Endothelial cell of umbilical vein (primary cell): ENCODE data around the gene GARS1. TPM values are rescaled to one million over a fixed set of nuclear protein-coding genes. Genes with fewer than 3 reads are reported as not detected.
A peak's percentile ranks its signal among the peaks of the same experiment; 100 is the strongest.

ENCODE experiments used
- BruUV-seq: library from RNA; stranded (reverse); fragments of 400-500 nt; replicated peaks from 2 replicates; lab custom pipeline; 2021; lab: Mats Ljungman, UMichigan
- CTCF ChIA-PET: fragments of 300-600, 350-600 bp; sonication (Branson Sonifier 250); formaldehyde crosslinking; loops from one replicate; lab custom pipeline; 2021; ENCODE audit warnings: antibody characterized with exemption, inconsistent platforms; lab: Charles Lee
- POLR2A ChIA-PET: fragments of 300-600, 350-600 bp; sonication (Branson Sonifier 250); formaldehyde crosslinking; loops from one replicate; lab custom pipeline; 2021; ENCODE audit warnings: antibody characterized with exemption, inconsistent platforms; lab: Charles Lee
- DNase-seq: peaks from one replicate; pipeline ENCODE4 v3.0.0-alpha.2; 2011; ENCODE audit warnings: low read depth, low spot score
- FAIRE-seq: peaks from 2 replicates; lab custom pipeline; 2011; peaks lifted over from hg19 to GRCh38; lab: Jason Lieb, UNC
- H2AFZ ChIP-seq: 2 replicates; pipeline ENCODE4 v1.6.0; 2012; ENCODE audit warnings: low read depth, low read length, control low read depth, inconsistent platforms
- H3K27ac ChIP-seq: 2 replicates; pipeline ENCODE4 v1.5.1; 2011; ENCODE audit warnings: low read depth, mild to moderate bottlenecking, control low read depth, low read length, moderate library complexity; ENCODE audit not compliant: insufficient read depth
- H3K27me3 ChIP-seq, 2 experiments: 2 replicates each; pipeline versions ENCODE4 v1.6.0 to v1.6.1; 2011; ENCODE audit warnings: low read length in 2 of 2, mixed read lengths in 1 of 2; ENCODE audit not compliant: control insufficient read depth in 2 of 2, insufficient read depth in 2 of 2
- H3K36me3 ChIP-seq, 2 experiments: 2 replicates in 1 of 2; 3 replicates in 1 of 2; pipeline ENCODE4 v1.5.1; 2011; ENCODE audit warnings: low read length in 2 of 2, mild to moderate bottlenecking in 1 of 2, moderate library complexity in 1 of 2; ENCODE audit not compliant: control insufficient read depth in 2 of 2, insufficient read depth in 2 of 2; ENCODE audit errors: extremely low read depth in 1 of 2
- H3K4me1 ChIP-seq: 3 replicates; pipeline ENCODE4 v1.5.1; 2011; ENCODE audit warnings: mild to moderate bottlenecking, low read length; ENCODE audit not compliant: control insufficient read depth, insufficient read depth; ENCODE audit errors: extremely low read depth
- H3K4me2 ChIP-seq: 2 replicates; pipeline ENCODE4 v1.6.1; 2011; ENCODE audit warnings: low read length, control low read depth, mixed read lengths; ENCODE audit not compliant: insufficient read depth
- H3K4me3 ChIP-seq, 3 experiments: fragments of 200-600 bp in 1 of 3; sonication (generic), shearing (Covaris generic) in 1 of 3; replicated peaks in 1 of 3; 2 replicates each; pipeline ENCODE4 v1.5.1; 2011 to 2016; ENCODE audit warnings: control low read depth in 3 of 3, low read length in 3 of 3, mild to moderate bottlenecking in 2 of 3, inconsistent platforms in 1 of 3, low read depth in 1 of 3, moderate library complexity in 1 of 3; ENCODE audit not compliant: insufficient read depth in 1 of 3
- H3K79me2 ChIP-seq: 2 replicates; pipeline ENCODE4 v1.6.0; 2012; ENCODE audit warnings: low read length, inconsistent platforms; ENCODE audit not compliant: control insufficient read depth, insufficient read depth
- H3K9ac ChIP-seq: replicated peaks from 2 replicates; pipeline ENCODE3; 2011; ENCODE audit warnings: low read length, control low read depth; ENCODE audit not compliant: insufficient read depth; ENCODE audit errors: extremely low read depth
- H3K9me1 ChIP-seq: replicated peaks from 3 replicates; pipeline ENCODE4 v1.6.0; 2011; ENCODE audit warnings: mild to moderate bottlenecking, low read length; ENCODE audit not compliant: control insufficient read depth, insufficient read depth; ENCODE audit errors: extremely low read depth
- H3K9me3 ChIP-seq: replicated peaks from 2 replicates; pipeline ENCODE4 v1.5.1; 2012; ENCODE audit warnings: low read length, inconsistent platforms; ENCODE audit not compliant: control insufficient read depth, insufficient read depth
- H4K20me1 ChIP-seq: replicated peaks from 2 replicates; pipeline ENCODE3; 2011; ENCODE audit warnings: mild to moderate bottlenecking, low read length; ENCODE audit not compliant: control insufficient read depth, insufficient read depth; ENCODE audit errors: extremely low read depth
- EZH2 ChIP-seq: IDR thresholded peaks from 2 replicates; pipeline ENCODE4 v1.6.1; 2012; ENCODE audit warnings: borderline replicate concordance, low read depth, mild to moderate bottlenecking, moderate library complexity, low read length, inconsistent platforms; ENCODE audit not compliant: severe bottlenecking
- FOS ChIP-seq: IDR thresholded peaks from 2 replicates; pipeline ENCODE4 v1.6.1; 2011; ENCODE audit warnings: mild to moderate bottlenecking, low read length, moderate library complexity, borderline replicate concordance; ENCODE audit not compliant: insufficient read depth
- GATA2 ChIP-seq: IDR thresholded peaks from 2 replicates; pipeline ENCODE4 v1.7.0; 2011; ENCODE audit warnings: low read depth, mild to moderate bottlenecking, moderate library complexity, mixed read lengths, low read length; ENCODE audit not compliant: insufficient read length, insufficient read depth
- JUN ChIP-seq: IDR thresholded peaks from 2 replicates; pipeline ENCODE4 v1.6.1; 2011; ENCODE audit warnings: borderline replicate concordance, low read depth; ENCODE audit not compliant: insufficient read length, insufficient read depth
- MAX ChIP-seq: IDR thresholded peaks from 2 replicates; pipeline ENCODE4 v1.6.1; 2011; ENCODE audit not compliant: insufficient read depth, insufficient read length
- MYC ChIP-seq: IDR thresholded peaks from one replicate; pipeline ENCODE4 v1.6.1; 2011; ENCODE audit warnings: mild to moderate bottlenecking, low read depth, low read length
- dilution Hi-C: fragments of 300-500 bp; cut with MboI; formaldehyde crosslinking; loops from one replicate; pipeline ENCODE4 v1.15.0; 2019; ENCODE audit warnings: low sequenced_read_pairs; ENCODE audit not compliant: extremely low pct_ligation_motif_present
- intact Hi-C: fragments of 100-400 bp; cut with micrococcal nuclease; formaldehyde crosslinking; loops from one replicate; pipeline ENCODE4 v1.10.0; 2022
- polyA plus RNA-seq, 4 experiments: library from polyadenylated mRNA; depleted of rRNA in 3 of 4; stranded (reverse) in 3 of 4; unstranded in 1 of 4; fragments of >200 nt; gene quantifications; 2 replicates each; pipeline versions ENCODE4 v1.2.1 to v1.2.3, GENCODE V29; 2011 to 2012; ENCODE audit warnings: missing spikeins in 1 of 4
- total RNA-seq: library from RNA; stranded (reverse); gene quantifications from 2 replicates; pipeline ENCODE4 v1.2.3, GENCODE V29; 2021

The GARS1 gene
- total and polyA plus RNA-seq, 2 donors (not counting 3 experiments of a cell fraction or from before 2014, with no cell fraction given): 194 to 295 TPM

DNA sequence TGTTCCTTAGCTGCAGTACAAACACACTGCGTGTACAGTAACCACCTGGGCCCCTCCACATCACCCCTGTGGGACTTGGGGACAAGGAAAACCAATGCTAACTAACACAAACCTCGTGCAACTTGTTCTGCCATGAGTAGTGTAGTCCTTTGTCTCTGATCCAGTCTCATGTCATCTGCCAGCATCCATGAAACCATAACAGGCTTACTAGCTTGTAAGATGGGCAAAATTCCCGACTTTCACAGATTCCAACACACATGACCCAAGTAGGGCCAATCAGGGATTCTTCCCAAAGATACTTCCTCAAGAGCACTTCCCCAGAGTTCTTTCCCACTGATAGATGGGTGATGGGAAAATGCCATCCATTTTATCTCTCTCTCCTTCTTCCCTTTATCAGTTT lies 41.1 kb upstream of the GARS1 start:
- peak; percentile 12 for FAIRE-seq
- Histone ChIP-seq H3K27me3 (no peaks in the 10 kb centered on the region), H3K4me3 (no peak overlapping the region), H3K36me3 (no peaks in the 10 kb centered on the region), H3K9ac (no peak overlapping the region), H3K79me2 (no peaks in the 10 kb centered on the region), H4K20me1 (no peaks in the 10 kb centered on the region), H3K9me1 (no peaks in the 10 kb centered on the region), H2AFZ (no peak overlapping the region), H3K27ac (no peak overlapping the region), H3K4me1 (peaks cover 32% of the 10 kb centered on the region), H3K9me3 (no peaks in the 10 kb centered on the region), H3K4me2 (no peak overlapping the region)
- dilution Hi-C loops (no loop called here), intact Hi-C loops (no loop called here)
- ChIA-PET POLR2A (no interaction called here), CTCF (interaction anchor here (12.5 kb wide), 1 partner anchor 9 kb away, joined by 389 read pairs; no protein-coding TSS in a partner anchor)
- TF ChIP-seq EZH2: no peak
- no TSS peak for BruUV-seq
- DNase-seq: no peak

- CTCF ChIA-PET: interaction anchor here (12.5 kb wide), 1 partner anchor 7 kb away, joined by 389 read pairs; no protein-coding TSS in a partner anchor
- H3K79me2 ChIP-seq: no peaks in the 10 kb centered on the region
- TF ChIP-seq EZH2 (no peak), GATA2 (no peak), FOS (no peak), JUN (no peak), MAX (no peak), MYC (no peak)
- no peaks in the 10 kb centered on the region for H4K20me1 ChIP-seq
- H3K4me1 ChIP-seq: peaks cover 23% of the 10 kb centered on the region
- H3K9me3 ChIP-seq: no peaks in the 10 kb centered on the region
- FAIRE-seq: no peak
- H3K27ac ChIP-seq: no peak overlapping the region
- H3K36me3 ChIP-seq: no peaks in the 10 kb centered on the region
- H2AFZ ChIP-seq: no peak overlapping the region
- H3K9me1 ChIP-seq: no peaks in the 10 kb centered on the region
- no TSS peak for BruUV-seq
- dilution Hi-C loops (no loop called here), intact Hi-C loops (no loop called here)
- DNase-seq: no peak
- no peak overlapping the region for H3K9ac ChIP-seq
- no peak overlapping the region for H3K4me3 ChIP-seq
- no peak overlapping the region for H3K4me2 ChIP-seq
- POLR2A ChIA-PET: no interaction called here
- H3K27me3 ChIP-seq: no peaks in the 10 kb centered on the region
These were observed 39.2 kb upstream of the GARS1 start for GRCh38 chr7:30555525-30555924.
